HG03135 (cell line): ENCODE results near the gene ERBB4.

Experiments used
- ATAC-seq: cut with Tn5 transposase; IDR thresholded peaks from one replicate; pipeline ENCODE4 v1.9.1; 2021; ENCODE audit warnings: mild to moderate bottlenecking, moderate library complexity; ENCODE audit not compliant: unreplicated experiment

ERBB4 gene

DNA sequence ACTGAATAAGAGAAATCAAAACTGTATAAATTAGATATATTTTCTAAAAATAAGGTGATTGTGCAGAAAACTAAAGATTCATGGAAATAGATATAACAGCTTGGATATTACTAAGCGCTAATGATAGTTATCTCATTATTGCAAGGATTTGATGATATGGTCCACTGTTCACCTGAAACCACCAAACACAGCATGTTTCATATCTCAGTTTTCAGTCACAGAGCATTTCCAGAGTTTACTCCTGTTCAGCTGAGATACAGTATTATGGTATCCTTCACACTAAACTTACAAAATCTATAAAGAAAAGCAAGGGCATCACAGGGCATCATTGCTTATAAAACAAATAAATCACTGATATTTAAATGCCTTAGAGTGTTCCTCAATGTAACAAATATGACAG, 591.6 kb downstream of the ERBB4 start:
- no peak for ATAC-seq

DNA sequence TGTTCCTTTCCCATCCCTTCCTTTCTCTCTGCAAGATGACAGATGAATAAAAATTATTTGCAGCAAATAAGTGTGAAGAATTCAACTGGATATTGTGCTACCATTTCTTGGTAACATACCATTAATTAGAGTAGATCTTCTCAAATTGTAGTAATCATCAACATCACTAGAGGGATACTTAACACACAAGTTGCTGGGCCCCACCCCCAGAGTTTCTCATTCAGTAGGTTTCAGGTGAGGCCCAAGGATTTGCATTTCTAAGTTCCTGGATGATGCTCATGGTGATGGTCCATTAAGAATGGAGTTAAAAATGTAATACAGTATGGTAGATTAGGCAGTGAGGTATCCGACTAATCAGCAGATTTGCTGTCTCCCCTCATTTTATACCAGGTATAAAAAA, 594.0 kb downstream of the ERBB4 start:
- peak; percentile 64 for ATAC-seq

DNA sequence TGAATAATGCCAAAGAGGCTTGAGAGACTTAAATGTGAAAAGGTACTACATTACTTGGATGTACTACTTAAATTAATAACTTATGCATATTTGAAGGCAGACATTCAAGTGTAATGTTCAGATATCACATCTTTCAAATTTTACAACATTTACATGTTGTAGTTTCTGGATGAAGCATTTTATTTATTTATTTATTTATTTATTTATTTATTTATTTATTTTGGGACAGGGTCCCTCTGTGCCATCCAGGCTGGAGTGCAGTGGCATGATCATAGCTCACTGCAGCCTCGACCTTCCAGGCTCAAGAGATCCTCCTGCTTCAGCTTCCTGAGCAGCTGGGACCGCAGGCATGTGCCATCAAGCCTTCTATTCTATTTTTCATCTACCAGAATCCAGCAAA, 596.4 kb downstream of the ERBB4 start:
- ATAC-seq = no peak

DNA sequence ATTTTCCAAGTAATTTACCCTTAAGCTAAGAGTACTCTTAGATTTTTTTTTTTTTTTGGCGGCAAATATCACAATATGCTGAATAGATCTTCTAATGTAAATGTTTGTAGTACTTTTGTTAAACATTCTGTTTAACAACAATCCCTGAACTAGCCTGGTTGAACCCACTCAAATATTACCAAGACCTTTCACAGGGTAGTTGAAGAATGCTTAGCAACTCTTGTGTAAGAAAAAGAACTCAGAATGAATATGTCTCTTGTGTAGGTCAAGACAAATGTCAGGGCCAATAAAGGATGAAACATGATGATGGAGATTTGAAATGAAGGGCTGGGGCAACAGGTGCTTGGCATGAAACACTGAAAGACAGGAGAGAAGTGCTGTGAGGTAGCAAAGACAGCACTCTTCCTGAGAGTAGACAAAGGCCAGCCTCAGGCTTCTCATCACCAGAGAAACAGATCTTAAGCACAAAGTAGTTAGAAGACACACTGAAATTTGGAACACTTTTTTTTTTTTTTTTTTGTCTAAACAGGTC, 597.3 kb downstream of the ERBB4 start:
- no peak for ATAC-seq

DNA sequence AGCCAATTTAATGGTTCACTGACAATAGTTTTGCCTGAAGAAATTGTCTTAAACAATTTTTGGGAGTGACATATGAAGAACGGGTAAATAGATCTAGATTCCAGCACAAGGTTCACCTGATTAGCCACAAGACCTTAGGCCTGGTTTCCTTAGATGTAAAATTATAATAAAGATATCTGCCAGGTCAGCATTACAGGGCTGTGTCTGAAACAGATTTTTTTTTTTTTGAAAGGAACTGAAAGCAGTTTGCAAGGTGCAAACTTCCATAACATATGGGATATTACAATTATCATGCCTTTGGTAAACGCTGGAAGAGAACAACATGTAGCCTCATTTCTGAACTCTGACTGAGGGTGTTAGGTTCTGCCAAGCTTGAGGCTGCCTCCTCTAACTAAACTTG, 599.4 kb downstream of the ERBB4 start:
- ATAC-seq = no peak

DNA sequence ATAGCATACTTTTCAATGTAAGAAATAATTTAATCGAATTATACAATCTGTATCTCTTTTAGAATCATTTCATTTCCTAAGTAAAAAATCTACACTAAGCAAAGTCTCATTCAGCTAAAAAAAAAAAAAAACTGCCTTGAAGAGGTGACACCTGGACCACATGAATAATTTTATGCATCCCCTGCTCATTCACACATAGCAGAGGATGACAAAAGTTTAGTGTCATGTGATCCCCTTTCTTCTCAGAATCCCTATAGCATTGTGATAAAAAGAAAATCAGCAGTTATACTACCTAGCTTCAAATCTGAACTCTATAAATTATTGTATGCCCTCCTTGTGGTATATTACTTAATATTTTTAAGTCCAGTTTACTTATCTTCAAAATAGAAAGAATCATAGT, 603.8 kb downstream of the ERBB4 start:
- no peak for ATAC-seq

DNA sequence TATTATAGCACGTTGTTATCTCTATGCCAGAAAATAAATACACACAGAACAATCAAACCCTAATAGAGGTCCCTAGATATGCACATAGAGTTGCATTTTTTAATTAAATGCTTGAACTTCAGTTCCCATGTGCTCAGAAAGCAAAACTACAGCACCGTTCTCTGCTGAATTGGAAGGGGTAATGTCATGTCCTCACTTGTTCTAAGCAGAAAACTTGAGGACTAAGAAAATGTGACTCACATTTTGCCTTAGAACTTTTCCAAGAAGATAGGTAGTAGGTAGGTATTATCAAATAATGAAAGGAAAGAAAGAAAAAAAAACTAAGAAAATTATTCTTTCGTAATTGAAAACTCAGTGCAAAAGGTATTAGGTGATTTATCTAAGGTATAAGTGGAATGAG, 607.3 kb downstream of the ERBB4 start:
- ATAC-seq = no peak

DNA sequence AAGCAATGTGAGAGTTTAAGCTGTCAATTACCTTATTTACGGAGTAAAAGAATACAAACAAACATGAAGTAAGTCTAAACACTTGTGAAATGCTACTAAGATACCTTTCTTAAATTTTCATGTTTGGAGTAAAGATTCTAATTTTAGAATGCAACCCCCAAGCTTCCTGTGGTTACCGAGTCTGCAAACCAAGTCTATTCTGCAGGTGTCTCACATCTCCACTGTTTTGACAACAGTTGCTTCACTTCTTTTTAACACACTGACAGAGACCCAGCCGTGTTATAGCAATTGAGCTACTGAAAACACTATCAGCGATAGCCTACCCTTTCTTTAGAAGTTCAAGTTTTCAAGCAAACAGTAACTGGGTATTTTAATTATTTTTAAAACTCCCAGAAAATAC, 608.3 kb downstream of the ERBB4 start:
- peak; percentile 87 for ATAC-seq

DNA sequence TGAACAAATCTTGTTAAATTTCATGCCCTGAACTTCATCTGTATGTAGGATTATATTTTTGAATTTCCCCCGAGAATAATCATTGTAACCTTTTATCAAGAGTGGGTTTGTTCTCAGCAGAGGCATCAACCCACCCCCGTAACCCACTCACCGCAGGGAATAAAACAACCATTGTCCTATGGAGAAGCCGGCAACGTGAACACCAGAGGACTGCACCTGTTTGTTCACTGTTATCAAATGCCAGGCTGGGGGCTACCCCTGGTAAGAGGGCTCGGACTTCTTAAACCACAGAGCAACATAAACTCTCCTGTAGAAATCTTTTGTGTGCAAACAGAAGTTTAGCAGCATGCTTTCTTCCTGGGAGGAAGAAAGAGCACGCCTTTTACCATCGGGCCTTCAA, 610.4 kb downstream of the ERBB4 start:
- ATAC-seq = no peak

DNA sequence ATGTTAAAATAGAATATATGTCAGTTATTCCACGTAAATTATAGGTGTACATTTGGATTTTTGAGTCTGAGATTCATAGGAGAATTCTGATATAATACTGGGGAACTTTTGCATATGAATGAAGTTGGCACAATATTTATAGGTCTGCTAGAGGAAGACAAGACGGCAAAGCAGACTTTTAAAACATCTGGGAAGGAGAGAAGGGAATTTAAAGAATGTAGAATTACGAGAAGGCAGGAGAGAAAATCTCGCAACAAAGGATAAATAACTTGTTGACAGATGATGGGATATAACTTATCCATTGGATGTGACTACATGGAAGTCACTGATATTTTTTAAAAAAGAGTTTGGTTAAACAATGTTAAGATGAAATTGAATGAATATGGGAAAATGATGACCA, 615.6 kb downstream of the ERBB4 start:
- ATAC-seq = no peak

DNA sequence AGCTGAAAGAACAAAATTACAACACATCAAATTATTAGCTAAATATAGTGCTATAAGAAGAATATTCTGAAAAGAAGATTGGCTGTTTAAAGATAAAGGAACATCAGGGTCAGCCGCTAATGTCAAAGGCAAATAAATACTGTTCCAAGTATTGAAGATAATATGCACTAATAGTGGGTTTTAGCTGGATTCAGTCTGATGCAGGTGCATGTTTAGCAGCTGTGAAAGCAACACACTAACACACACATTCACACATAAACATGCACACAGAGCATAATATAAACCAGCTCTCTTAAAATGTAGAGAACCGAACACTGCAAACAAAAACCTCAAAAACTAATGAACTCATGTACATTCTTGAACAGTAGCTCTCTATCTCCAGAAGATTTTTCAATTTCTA, 634.6 kb downstream of the ERBB4 start:
- ATAC-seq = no peak

DNA sequence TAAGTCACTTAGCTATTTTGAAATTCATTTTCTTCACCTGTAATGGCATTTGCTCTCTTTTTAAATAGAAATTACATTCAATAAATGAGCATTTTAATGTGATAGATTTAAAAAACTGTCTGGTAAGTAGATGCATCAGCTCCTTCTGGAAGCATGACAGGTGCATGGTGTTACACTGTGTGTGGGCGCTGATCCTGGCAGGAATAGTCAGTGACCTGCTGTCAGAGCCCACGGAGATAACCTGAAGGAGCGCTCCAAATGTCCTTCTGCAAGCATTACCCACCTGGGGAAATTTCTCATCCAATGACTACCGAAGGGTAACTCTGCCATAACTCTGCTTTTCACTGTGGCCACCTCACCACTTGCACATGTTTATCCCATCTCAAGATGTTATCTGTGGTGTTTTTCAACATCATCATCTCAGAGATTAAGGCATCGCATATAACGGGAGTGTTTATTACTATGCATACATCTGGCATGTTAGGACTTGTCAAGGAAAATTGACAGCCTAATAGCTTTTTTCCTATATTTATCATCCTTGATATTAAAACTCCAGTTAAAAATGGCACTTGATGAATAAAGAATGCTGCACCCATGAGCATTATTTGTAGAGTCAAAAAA, 637.3 kb downstream of the ERBB4 start:
- no peak for ATAC-seq

DNA sequence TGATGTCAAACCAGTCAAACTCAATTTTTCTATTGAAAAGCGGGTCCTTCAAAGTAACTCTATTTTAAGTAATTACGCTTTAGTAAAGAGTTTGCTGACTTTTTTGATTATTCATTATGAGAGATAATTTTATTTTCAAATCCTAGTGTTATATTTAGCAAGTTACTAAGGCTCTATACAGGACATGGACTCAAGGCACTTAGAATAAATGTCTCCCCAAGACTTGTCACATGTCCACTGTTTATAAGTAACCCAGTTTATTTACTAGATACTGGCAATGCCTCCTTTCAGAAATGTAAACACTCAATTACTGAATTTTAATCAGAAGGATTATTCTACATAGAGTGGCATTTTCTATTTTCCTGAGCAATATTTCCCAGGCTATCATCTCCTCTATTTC, 638.1 kb downstream of the ERBB4 start:
- ATAC-seq = no peak

DNA sequence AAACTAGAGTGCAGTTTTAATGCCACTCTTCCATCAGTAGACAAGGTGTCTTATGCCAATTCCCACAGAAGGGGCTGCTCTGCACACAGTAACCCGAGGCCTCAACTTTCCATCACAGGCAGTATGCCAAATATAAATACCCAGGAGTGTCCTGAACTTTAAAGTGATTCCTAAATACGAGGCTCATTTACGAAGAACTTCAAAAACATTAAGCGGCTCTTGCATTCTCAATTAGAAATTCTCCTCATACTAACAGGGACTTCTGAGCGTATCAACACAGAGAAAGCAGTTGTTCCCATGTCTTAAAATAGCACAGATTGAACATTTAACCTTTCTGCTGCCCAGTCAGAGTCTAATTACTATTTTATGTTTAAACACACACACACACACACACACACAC, 638.6 kb downstream of the ERBB4 start:
- ATAC-seq = no peak

DNA sequence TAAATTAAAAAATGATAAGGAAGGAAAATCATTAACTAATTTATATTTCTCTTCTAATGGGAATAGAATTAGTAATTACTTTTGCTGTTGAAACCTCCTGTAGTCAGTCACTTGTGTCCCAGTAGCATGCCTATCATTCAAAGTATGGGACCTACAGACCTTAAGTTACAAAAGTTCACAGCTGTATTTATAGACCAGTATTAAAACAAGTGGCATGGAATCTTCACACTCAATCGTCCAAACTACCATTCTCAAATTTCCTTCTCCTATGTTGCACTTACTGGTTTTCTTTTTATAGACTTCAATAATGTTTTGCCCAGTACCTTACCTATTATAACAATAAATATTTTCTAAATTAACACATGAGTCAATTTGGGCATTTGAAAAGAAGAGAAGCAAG, 639.9 kb downstream of the ERBB4 start:
- no peak for ATAC-seq

DNA sequence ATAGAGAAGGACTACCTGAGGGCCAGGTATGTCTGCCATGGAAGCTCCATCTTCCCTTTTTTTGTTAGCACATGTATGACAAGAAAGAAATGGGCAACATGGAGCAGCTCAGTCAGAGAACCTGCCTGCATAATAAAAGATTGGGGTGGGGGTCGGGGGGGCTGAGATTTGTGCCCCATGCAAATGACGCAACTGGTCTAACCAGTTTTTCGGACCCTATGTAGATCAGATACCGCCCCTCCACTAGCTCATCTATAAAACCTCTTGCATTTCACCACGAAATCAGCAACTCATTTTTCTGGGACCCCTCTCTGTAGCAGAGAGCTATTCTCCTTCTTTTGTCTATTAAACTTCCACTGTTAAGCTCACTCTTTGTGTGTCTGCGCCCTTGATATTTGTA, 657.2 kb downstream of the ERBB4 start:
- ATAC-seq = no peak

DNA sequence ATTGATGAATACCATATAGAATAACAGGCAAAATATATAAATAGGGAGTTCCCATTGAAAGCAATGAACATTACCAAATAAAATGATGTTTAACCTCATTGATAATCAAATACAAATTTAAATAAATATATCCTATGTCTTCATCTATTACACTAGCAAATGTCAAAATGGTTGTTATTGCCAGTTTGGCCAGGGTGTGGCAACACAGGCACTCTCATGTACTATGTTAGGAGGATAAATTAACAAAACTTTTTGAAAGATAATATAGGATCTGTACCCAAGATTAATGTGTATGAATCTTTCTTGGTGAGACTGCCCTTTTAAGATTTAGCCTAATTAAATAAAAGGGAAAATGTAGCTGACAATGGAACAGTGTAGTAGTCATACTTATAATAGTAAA, 659.3 kb downstream of the ERBB4 start:
- no peak for ATAC-seq

DNA sequence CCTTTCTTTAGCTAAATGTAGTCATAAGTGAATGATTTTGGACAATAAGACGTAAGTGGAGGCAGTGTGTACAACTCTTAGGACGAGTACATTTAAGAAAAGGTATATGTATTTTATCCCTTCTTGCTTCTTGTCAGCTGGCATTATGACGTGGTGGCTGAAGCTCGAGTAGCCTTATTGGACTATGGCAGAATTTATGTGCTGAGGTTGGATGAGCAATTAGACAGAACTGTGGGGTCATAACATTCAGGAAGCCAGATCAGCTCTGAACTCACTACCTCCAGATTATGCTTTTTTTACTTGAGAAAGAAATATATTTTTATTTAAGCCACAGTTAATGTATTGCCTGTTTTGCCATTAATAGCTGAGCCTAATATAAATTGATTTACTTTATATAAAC, 661.5 kb downstream of the ERBB4 start:
- no peak for ATAC-seq

DNA sequence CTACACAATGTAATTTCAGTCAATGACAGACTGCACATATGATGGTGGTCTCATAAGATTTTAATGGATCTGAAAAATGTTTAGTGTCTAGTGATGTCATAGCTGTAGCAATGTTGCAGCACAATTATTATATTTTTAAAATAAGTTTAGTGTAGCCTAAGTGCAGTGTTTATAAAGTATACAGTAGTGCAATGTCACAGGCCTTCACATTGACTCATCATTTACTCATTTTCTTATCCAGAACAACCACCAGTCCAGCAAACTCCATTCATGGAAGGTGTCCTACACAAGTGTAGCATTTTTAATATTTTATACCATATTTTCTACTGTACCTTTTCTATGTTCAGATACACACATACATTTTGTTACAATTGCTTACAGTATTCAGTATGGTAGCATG, 663.1 kb downstream of the ERBB4 start:
- ATAC-seq = no peak

DNA sequence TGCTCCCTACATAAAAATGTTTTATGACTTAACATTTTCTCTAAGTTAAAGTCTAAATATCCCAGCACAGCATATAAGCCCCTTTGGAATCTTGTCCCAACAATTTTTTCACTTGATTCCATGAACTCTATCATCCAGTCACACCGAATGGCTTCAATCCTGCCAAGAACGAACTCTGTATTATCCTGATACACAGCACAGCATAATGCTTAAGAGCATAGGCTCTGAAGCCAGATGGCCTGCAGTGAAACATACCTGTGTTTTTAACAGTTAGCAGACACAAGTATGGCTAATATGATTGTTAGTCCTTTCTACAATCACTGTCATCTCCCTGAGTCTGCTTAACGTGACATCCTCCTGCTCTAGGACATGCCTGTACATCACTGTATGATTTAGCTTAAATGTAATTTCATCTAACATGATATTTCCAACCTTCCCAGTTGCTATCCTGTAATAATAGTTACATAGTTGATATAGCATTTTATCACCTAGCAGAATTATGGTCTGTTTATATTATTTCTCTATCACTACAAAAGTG, 669.5 kb downstream of the ERBB4 start:
- ATAC-seq = no peak

DNA sequence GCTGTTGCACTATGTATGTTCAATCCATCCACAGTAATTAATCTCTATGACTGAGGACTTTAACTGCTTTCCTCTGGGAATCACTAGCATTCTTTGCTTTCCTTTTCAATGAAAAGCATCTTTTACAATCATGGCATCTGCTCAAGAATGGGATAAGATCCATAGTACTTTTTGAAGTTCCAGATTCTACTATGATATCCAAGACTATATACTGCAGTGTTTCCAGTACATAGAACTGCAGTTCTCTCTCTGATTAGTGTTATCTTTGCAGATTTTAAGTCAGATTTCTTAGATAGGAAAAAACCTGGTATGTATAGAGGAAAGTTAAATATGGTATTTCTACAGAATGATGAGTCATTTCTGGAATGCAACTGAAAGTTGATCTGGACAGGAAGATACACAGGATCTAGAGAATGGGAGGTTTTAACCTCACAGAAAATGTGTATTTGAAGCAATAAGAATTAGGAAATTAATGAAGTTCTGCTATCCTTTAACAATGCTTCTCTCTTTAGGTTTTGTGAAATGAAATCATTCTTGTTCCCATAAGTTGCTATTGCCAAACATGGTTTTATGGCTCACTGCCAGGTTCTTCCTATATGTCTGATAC, 670.7 kb downstream of the ERBB4 start:
- peak; percentile 83 for ATAC-seq

DNA sequence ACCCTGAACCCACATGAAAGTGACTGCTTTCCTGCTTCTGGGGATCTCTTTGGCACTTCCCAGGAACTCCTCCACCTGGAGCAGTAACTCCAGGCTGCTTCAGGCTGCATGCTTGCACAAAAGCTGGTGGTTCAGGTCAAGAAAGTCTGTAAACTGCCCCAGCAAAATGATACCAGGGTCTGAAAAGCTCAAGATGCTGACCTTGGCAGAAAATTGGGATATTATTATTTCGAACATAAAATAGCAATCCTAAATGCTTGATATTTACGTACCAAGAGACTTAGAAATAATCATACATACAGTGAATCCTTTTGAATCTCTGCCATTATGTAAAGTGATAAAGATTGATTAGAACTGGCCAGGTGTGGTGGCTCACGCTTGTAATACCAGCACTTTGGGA, 674.3 kb downstream of the ERBB4 start:
- ATAC-seq = no peak

DNA sequence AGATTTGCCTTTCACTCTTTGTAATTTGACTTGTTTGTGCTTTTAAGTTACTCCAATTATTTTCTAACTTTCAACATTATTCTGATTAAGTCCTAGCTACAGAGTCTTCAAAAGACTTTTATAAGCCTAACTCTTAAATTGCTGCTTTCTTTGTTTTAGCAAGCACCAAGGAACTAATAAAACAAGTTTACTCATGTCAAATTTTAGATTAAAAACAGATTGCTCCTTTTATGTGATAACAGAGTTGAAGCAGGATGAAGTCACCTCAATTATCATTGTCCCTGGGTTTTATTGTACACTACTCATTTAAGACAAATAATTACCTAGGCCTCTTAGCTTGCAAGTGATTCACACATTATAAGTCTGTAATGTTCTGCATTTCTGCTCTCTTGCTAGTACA, 678.4 kb downstream of the ERBB4 start:
- no peak for ATAC-seq
